ENCODE data around the gene GCH1. TPM values are rescaled to one million over a fixed set of nuclear protein-coding genes. Genes with fewer than 3 reads are reported as not detected.

The GCH1 gene
- polyA plus RNA-seq, 2 donors, result 8.5 TPM

- Histone ChIP-seq H3K9me3 (ENCODE audit: control insufficient read depth in 2 of 2, insufficient read depth in 1 of 2, low read depth in 1 of 2, low read length in 1 of 2) (no peaks in the 10 kb centered on the region), H3K27ac (ENCODE audit: low read depth in 2 of 2, low read length in 1 of 2) (no peak overlapping the region), H3K36me3 (ENCODE audit: control insufficient read depth in 2 of 2, insufficient read depth in 2 of 2, low read length in 1 of 2) (no peaks in the 10 kb centered on the region), H3K4me3 (ENCODE audit: low read depth in 1 of 2, low read length in 2 of 2) (no peak overlapping the region), H3K4me1 (ENCODE audit: control insufficient read depth in 2 of 2, insufficient read depth in 2 of 2, low read length in 1 of 2) (peaks cover 5 to 10% of the 10 kb centered on the region in 2 donors), H3K27me3 (ENCODE audit: control insufficient read depth in 1 of 2, insufficient read depth in 2 of 2, low read length in 2 of 2) (no peaks in the 10 kb centered on the region)
- WGBS, 2 donors, result 76 to 77% methylated on average over 8 of the region's 8 CpGs
Observed at GRCh38 chr14:54808326-54809161, 94.1 kb downstream of the GCH1 start.

- no peak overlapping the region for H3K4me3 ChIP-seq (ENCODE audit: low read depth in 1 of 2, low read length in 2 of 2)
- no peaks in the 10 kb centered on the region for H3K36me3 ChIP-seq (ENCODE audit: control insufficient read depth in 2 of 2, insufficient read depth in 2 of 2, low read length in 1 of 2)
- WGBS, 2 donors, result 93 to 94% methylated on average over 7 of the region's 7 CpGs
- no peak overlapping the region for H3K27ac ChIP-seq (ENCODE audit: low read depth in 2 of 2, low read length in 1 of 2)
- no peaks in the 10 kb centered on the region for H3K27me3 ChIP-seq (ENCODE audit: control insufficient read depth in 1 of 2, insufficient read depth in 2 of 2, low read length in 2 of 2)
- peaks cover 5 to 10% of the 10 kb centered on the region in 2 donors for H3K4me1 ChIP-seq (ENCODE audit: control insufficient read depth in 2 of 2, insufficient read depth in 2 of 2, low read length in 1 of 2)
- H3K9me3 ChIP-seq (ENCODE audit: control insufficient read depth in 2 of 2, insufficient read depth in 1 of 2, low read depth in 1 of 2, low read length in 1 of 2), result no peaks in the 10 kb centered on the region
Observed at GRCh38 chr14:54807881-54808280, 94.7 kb downstream of the GCH1 start.

- Histone ChIP-seq H3K9me3 (ENCODE audit: control insufficient read depth in 2 of 2, insufficient read depth in 1 of 2, low read depth in 1 of 2, low read length in 1 of 2) (no peaks in the 10 kb centered on the region), H3K27me3 (ENCODE audit: control insufficient read depth in 1 of 2, insufficient read depth in 2 of 2, low read length in 2 of 2) (no peaks in the 10 kb centered on the region), H3K27ac (ENCODE audit: low read depth in 2 of 2, low read length in 1 of 2) (no peak overlapping the region), H3K36me3 (ENCODE audit: control insufficient read depth in 2 of 2, insufficient read depth in 2 of 2, low read length in 1 of 2) (no peaks in the 10 kb centered on the region), H3K4me3 (ENCODE audit: low read depth in 1 of 2, low read length in 2 of 2) (no peak overlapping the region), H3K4me1 (ENCODE audit: control insufficient read depth in 2 of 2, insufficient read depth in 2 of 2, low read length in 1 of 2) (peaks cover 3 to 10% of the 10 kb centered on the region in 2 donors)
- WGBS, 2 donors, result 82 to 83% methylated on average over 6 of the region's 6 CpGs
Observed at GRCh38 chr14:54807428-54807827, 95.2 kb downstream of the GCH1 start.

GRCh38 chr14:54806616-54807015, 96.0 kb downstream of the GCH1 start:
- H3K4me3 ChIP-seq (ENCODE audit: low read depth in 1 of 2, low read length in 2 of 2), result no peak overlapping the region
- H3K4me1 ChIP-seq (ENCODE audit: control insufficient read depth in 2 of 2, insufficient read depth in 2 of 2, low read length in 1 of 2), result peaks cover 3 to 10% of the 10 kb centered on the region in 2 donors
- no peaks in the 10 kb centered on the region for H3K36me3 ChIP-seq (ENCODE audit: control insufficient read depth in 2 of 2, insufficient read depth in 2 of 2, low read length in 1 of 2)
- no peaks in the 10 kb centered on the region for H3K9me3 ChIP-seq (ENCODE audit: control insufficient read depth in 2 of 2, insufficient read depth in 1 of 2, low read depth in 1 of 2, low read length in 1 of 2)
- no peaks in the 10 kb centered on the region for H3K27me3 ChIP-seq (ENCODE audit: control insufficient read depth in 1 of 2, insufficient read depth in 2 of 2, low read length in 2 of 2)
- H3K27ac ChIP-seq (ENCODE audit: low read depth in 2 of 2, low read length in 1 of 2), result no peak overlapping the region
- WGBS, 2 donors, result 83 to 91% methylated on average over 10 of the region's 10 CpGs

- Histone ChIP-seq H3K36me3 (ENCODE audit: control insufficient read depth in 2 of 2, insufficient read depth in 2 of 2, low read length in 1 of 2) (no peaks in the 10 kb centered on the region), H3K4me1 (ENCODE audit: control insufficient read depth in 2 of 2, insufficient read depth in 2 of 2, low read length in 1 of 2) (peaks cover 3 to 10% of the 10 kb centered on the region in 2 donors), H3K9me3 (ENCODE audit: control insufficient read depth in 2 of 2, insufficient read depth in 1 of 2, low read depth in 1 of 2, low read length in 1 of 2) (no peaks in the 10 kb centered on the region), H3K27me3 (ENCODE audit: control insufficient read depth in 1 of 2, insufficient read depth in 2 of 2, low read length in 2 of 2) (no peaks in the 10 kb centered on the region), H3K27ac (ENCODE audit: low read depth in 2 of 2, low read length in 1 of 2) (no peak overlapping the region), H3K4me3 (ENCODE audit: low read depth in 1 of 2, low read length in 2 of 2) (no peak overlapping the region)
- 34 to 38% methylated on average over 23 of the region's 23 CpGs for WGBS, 2 donors
Observed at GRCh38 chr14:54805445-54806322, 96.9 kb downstream of the GCH1 start.

GRCh38 chr14:54805070-54805444, 97.6 kb downstream of the GCH1 start:
- Histone ChIP-seq H3K27ac (ENCODE audit: low read depth in 2 of 2, low read length in 1 of 2) (no peak overlapping the region), H3K27me3 (ENCODE audit: control insufficient read depth in 1 of 2, insufficient read depth in 2 of 2, low read length in 2 of 2) (no peaks in the 10 kb centered on the region), H3K4me3 (ENCODE audit: low read depth in 1 of 2, low read length in 2 of 2) (no peak overlapping the region), H3K9me3 (ENCODE audit: control insufficient read depth in 2 of 2, insufficient read depth in 1 of 2, low read depth in 1 of 2, low read length in 1 of 2) (no peaks in the 10 kb centered on the region), H3K4me1 (ENCODE audit: control insufficient read depth in 2 of 2, insufficient read depth in 2 of 2, low read length in 1 of 2) (peaks cover 3 to 10% of the 10 kb centered on the region in 2 donors), H3K36me3 (ENCODE audit: control insufficient read depth in 2 of 2, insufficient read depth in 2 of 2, low read length in 1 of 2) (no peaks in the 10 kb centered on the region)
- 53 to 63% methylated on average over 6 of the region's 6 CpGs for WGBS, 2 donors

- WGBS, 2 donors, result 41 to 59% methylated on average over 16 of the region's 16 CpGs
- Histone ChIP-seq H3K4me1 (ENCODE audit: control insufficient read depth in 2 of 2, insufficient read depth in 2 of 2, low read length in 1 of 2) (peaks cover 3 to 10% of the 10 kb centered on the region in 2 donors), H3K4me3 (ENCODE audit: low read depth in 1 of 2, low read length in 2 of 2) (no peak overlapping the region), H3K27ac (ENCODE audit: low read depth in 2 of 2, low read length in 1 of 2) (no peak overlapping the region), H3K36me3 (ENCODE audit: control insufficient read depth in 2 of 2, insufficient read depth in 2 of 2, low read length in 1 of 2) (no peaks in the 10 kb centered on the region), H3K27me3 (ENCODE audit: control insufficient read depth in 1 of 2, insufficient read depth in 2 of 2, low read length in 2 of 2) (no peaks in the 10 kb centered on the region), H3K9me3 (ENCODE audit: control insufficient read depth in 2 of 2, insufficient read depth in 1 of 2, low read depth in 1 of 2, low read length in 1 of 2) (no peaks in the 10 kb centered on the region)
Observed at GRCh38 chr14:54804538-54805041, 98.0 kb downstream of the GCH1 start.

GRCh38 chr14:54803926-54804537, 98.6 kb downstream of the GCH1 start:
- Histone ChIP-seq H3K27ac (ENCODE audit: low read depth in 2 of 2, low read length in 1 of 2) (no peak overlapping the region), H3K4me3 (ENCODE audit: low read depth in 1 of 2, low read length in 2 of 2) (no peak overlapping the region), H3K9me3 (ENCODE audit: control insufficient read depth in 2 of 2, insufficient read depth in 1 of 2, low read depth in 1 of 2, low read length in 1 of 2) (no peaks in the 10 kb centered on the region), H3K36me3 (ENCODE audit: control insufficient read depth in 2 of 2, insufficient read depth in 2 of 2, low read length in 1 of 2) (no peaks in the 10 kb centered on the region), H3K4me1 (ENCODE audit: control insufficient read depth in 2 of 2, insufficient read depth in 2 of 2, low read length in 1 of 2) (peaks cover 3 to 10% of the 10 kb centered on the region in 2 donors), H3K27me3 (ENCODE audit: control insufficient read depth in 1 of 2, insufficient read depth in 2 of 2, low read length in 2 of 2) (no peaks in the 10 kb centered on the region)
- WGBS, 2 donors, result 89% methylated on average over 13 of the region's 13 CpGs

GRCh38 chr14:54803396-54803795, 99.2 kb downstream of the GCH1 start:
- Histone ChIP-seq H3K4me3 (ENCODE audit: low read depth in 1 of 2, low read length in 2 of 2) (no peak overlapping the region), H3K36me3 (ENCODE audit: control insufficient read depth in 2 of 2, insufficient read depth in 2 of 2, low read length in 1 of 2) (no peaks in the 10 kb centered on the region), H3K4me1 (ENCODE audit: control insufficient read depth in 2 of 2, insufficient read depth in 2 of 2, low read length in 1 of 2) (peaks cover 3 to 10% of the 10 kb centered on the region in 2 donors), H3K9me3 (ENCODE audit: control insufficient read depth in 2 of 2, insufficient read depth in 1 of 2, low read depth in 1 of 2, low read length in 1 of 2) (no peaks in the 10 kb centered on the region), H3K27ac (ENCODE audit: low read depth in 2 of 2, low read length in 1 of 2) (no peak overlapping the region), H3K27me3 (ENCODE audit: control insufficient read depth in 1 of 2, insufficient read depth in 2 of 2, low read length in 2 of 2) (no peaks in the 10 kb centered on the region)
- 68 to 76% methylated on average over 7 of the region's 7 CpGs for WGBS, 2 donors
